Duodenal mucosa (tissue), 2 donors: ENCODE results near the gene COMP.

Experiments
- H3K27ac ChIP-seq: one replicate; pipeline ENCODE4 v1.7.0; 2013; ENCODE audit warnings: low read depth, low read length
- H3K27me3 ChIP-seq, 2 donors: one replicate each; pipeline ENCODE4 v1.7.0; 2013; ENCODE audit warnings: low read length in 2 of 2, control low read depth in 1 of 2; ENCODE audit not compliant: insufficient read depth in 2 of 2, control insufficient read depth in 1 of 2
- H3K36me3 ChIP-seq, 2 donors: one replicate each; pipeline ENCODE4 v1.7.0; 2013; ENCODE audit warnings: low read length in 2 of 2, control low read depth in 1 of 2; ENCODE audit not compliant: insufficient read depth in 2 of 2, control insufficient read depth in 1 of 2
- H3K4me1 ChIP-seq, 2 donors: one replicate each; pipeline ENCODE4 v1.7.0; 2013; ENCODE audit warnings: low read length in 2 of 2, control low read depth in 1 of 2; ENCODE audit not compliant: insufficient read depth in 2 of 2, control insufficient read depth in 1 of 2
- H3K4me3 ChIP-seq, 2 donors: one replicate each; pipeline ENCODE4 v1.7.0; 2013; ENCODE audit warnings: low read length in 2 of 2, low read depth in 1 of 2
- H3K9ac ChIP-seq, 2 donors: one replicate each; pipeline ENCODE4 v1.7.0; 2013; ENCODE audit warnings: low read length in 2 of 2, low read depth in 1 of 2
- H3K9me3 ChIP-seq, 2 donors: one replicate each; pipeline ENCODE4 v1.7.0; 2013; ENCODE audit warnings: low read length in 2 of 2, control low read depth in 1 of 2; ENCODE audit not compliant: control insufficient read depth in 1 of 2

COMP gene

GRCh38 chr19:18769989-18770528 lies 21.0 kb downstream of the COMP start:
- no peak overlapping the region for H3K9ac ChIP-seq

GRCh38 chr19:18768997-18769891 lies 21.9 kb downstream of the COMP start:
- Histone ChIP-seq H3K27ac (no peak overlapping the region), H3K27me3 (no peaks in the 10 kb centered on the region), H3K36me3 (no peaks in the 10 kb centered on the region), H3K4me3 (no peak overlapping the region), H3K9me3 (no peaks in the 10 kb centered on the region), H3K9ac (no peak overlapping the region), H3K4me1 (peaks cover 9 to 11% of the 10 kb centered on the region in 2 donors)

More at GRCh38 chr19:18769989-18770528, 21.0 kb downstream of the COMP start:
- Histone ChIP-seq H3K4me3 (no peak overlapping the region), H3K36me3 (no peaks in the 10 kb centered on the region), H3K9me3 (no peaks in the 10 kb centered on the region), H3K27ac (no peak overlapping the region), H3K27me3 (no peaks in the 10 kb centered on the region), H3K4me1 (peaks cover 3 to 9% of the 10 kb centered on the region in 2 donors)

- H3K4me1 ChIP-seq = peaks cover 9 to 11% of the 10 kb centered on the region in 2 donors
- no peaks in the 10 kb centered on the region for H3K27me3 ChIP-seq
- H3K36me3 ChIP-seq = no peaks in the 10 kb centered on the region
- no peak overlapping the region for H3K27ac ChIP-seq
- no peak overlapping the region for H3K4me3 ChIP-seq
- no peaks in the 10 kb centered on the region for H3K9me3 ChIP-seq
- H3K9ac ChIP-seq = no peak overlapping the region
Observed at GRCh38 chr19:18768046-18768771, 22.9 kb downstream of the COMP start.

GRCh38 chr19:18765224-18765623 lies 25.9 kb downstream of the COMP start:
- Histone ChIP-seq H3K4me1 (peaks cover 16 to 20% of the 10 kb centered on the region in 2 donors), H3K27ac (no peak overlapping the region), H3K36me3 (no peaks in the 10 kb centered on the region), H3K27me3 (no peaks in the 10 kb centered on the region), H3K9ac (no peak overlapping the region), H3K4me3 (no peak overlapping the region), H3K9me3 (no peaks in the 10 kb centered on the region)

- Histone ChIP-seq H3K27ac (no peak overlapping the region), H3K4me1 (peaks cover 16 to 20% of the 10 kb centered on the region in 2 donors)
Observed at GRCh38 chr19:18764591-18765051, 26.5 kb downstream of the COMP start.

GRCh38 chr19:18763674-18764590 lies 27.2 kb downstream of the COMP start:
- H3K4me3 ChIP-seq = no peak overlapping the region
- no peaks in the 10 kb centered on the region for H3K27me3 ChIP-seq
- no peaks in the 10 kb centered on the region for H3K36me3 ChIP-seq
- no peak overlapping the region for H3K9ac ChIP-seq
- H3K27ac ChIP-seq = no peak overlapping the region
- peaks cover 12 to 20% of the 10 kb centered on the region in 2 donors for H3K4me1 ChIP-seq
- no peaks in the 10 kb centered on the region for H3K9me3 ChIP-seq

More at GRCh38 chr19:18764591-18765051, 26.5 kb downstream of the COMP start:
- no peak overlapping the region for H3K4me3 ChIP-seq
- H3K36me3 ChIP-seq = no peaks in the 10 kb centered on the region
- no peaks in the 10 kb centered on the region for H3K27me3 ChIP-seq
- no peak overlapping the region for H3K9ac ChIP-seq
- H3K9me3 ChIP-seq = no peaks in the 10 kb centered on the region

- Histone ChIP-seq H3K36me3 (no peaks in the 10 kb centered on the region), H3K4me1 (peaks cover 10 to 20% of the 10 kb centered on the region in 2 donors), H3K9ac (no peak overlapping the region), H3K9me3 (no peaks in the 10 kb centered on the region), H3K27ac (peak overlapping the region; percentile 42), H3K4me3 (peak overlapping the region in 1 of 2 donors; percentile 43), H3K27me3 (no peaks in the 10 kb centered on the region)
Observed at GRCh38 chr19:18762125-18763023, 28.7 kb downstream of the COMP start.

- Histone ChIP-seq H3K4me3 (no peak overlapping the region), H3K9ac (no peak overlapping the region), H3K27ac (no peak overlapping the region), H3K4me1 (peaks cover 10 to 20% of the 10 kb centered on the region in 2 donors), H3K9me3 (no peaks in the 10 kb centered on the region), H3K36me3 (peaks cover 0 to 2% of the 10 kb centered on the region in 2 donors), H3K27me3 (no peaks in the 10 kb centered on the region)
Observed at GRCh38 chr19:18761531-18762110, 29.5 kb downstream of the COMP start.
